Measurements from ENCODE around the gene RPAIN. TPM values are rescaled to one million over a fixed set of nuclear protein-coding genes. Genes with fewer than 3 reads are reported as not detected.

The RPAIN gene
- total and polyA plus RNA-seq, 9 donors, result 26.5 to 46.7 (median 34.1) TPM

DNA sequence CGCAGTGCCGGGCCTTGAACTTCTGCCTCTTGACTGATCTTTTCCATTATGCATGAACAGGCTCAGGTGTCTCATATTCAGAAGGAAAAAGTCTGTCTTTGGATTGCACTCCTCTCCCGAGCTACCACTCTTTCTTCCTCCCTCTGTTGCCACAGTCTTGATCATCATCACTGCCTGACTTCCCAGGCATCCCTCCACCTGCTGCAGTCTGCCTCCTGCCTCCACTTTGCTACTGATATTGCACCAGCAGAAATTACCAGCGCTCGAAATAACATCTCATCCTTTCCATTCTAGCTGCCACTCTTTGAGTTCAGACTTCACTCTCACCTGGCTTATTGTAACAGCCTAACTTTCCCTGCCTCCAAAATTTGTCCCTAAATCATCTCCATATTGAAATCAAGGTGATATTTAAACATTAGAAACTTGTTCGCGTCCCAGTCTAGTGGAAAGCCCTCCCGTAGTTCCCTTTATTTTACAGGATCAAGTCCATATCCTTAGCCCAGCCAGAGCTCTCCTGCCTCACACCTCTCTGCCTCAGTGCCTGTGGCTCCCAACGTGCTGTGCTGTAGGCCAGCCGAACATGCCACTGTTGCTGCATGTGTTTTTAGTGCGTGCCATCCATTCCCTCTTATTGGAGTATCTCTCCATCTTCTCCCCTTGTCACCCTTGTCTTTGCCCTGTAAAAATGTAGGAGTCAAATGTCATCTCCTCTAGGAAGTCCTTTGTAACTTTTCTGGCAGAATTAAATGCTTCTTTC is 40.5 kb upstream of the RPAIN start:
- no peaks in the 10 kb centered on the region for H3K9me3 ChIP-seq
- WGBS, 3 donors, result 83 to 88% (median 87%) methylated on average over 11 of the region's 11 CpGs

DNA sequence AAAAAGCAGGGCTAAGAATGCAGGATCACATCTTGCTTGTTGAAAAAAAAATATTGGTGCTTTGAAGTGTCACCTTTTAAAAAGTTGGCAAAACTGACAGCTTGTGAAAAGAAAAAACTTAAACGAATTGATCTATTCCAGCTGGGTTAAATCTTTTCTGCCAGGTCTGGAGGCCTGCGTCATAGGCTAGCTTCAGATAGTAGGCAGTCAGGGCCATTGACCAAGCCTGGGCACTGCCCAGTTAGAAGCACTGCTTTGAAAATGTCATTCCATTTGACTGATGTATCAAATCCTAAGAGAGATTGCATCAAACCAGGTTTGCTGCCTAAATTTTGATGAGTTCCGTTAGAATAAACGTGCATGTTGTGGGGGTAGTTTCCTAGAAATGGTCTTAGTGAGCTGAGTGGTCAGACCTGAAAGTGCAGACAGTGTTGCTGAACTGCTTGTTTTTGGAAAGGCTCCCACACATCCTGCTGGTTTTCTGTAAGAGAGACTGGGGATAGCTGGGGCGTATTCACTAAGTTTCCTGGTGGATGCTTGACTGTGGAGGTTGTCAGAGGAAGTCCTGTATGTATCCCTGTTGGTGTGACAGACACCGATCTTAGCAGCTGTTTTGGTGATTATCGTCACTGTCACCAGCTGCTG is 39.4 kb upstream of the RPAIN start:
- 55 to 67% (median 64%) methylated on average over 7 of the region's 7 CpGs for WGBS, 3 donors
- no peaks in the 10 kb centered on the region for H3K4me1 ChIP-seq (ENCODE audit: insufficient read depth)
- no peaks in the 10 kb centered on the region for H3K9me3 ChIP-seq
- no peak overlapping the region for H3K4me3 ChIP-seq
- no peaks in the 10 kb centered on the region for H3K27me3 ChIP-seq
- intact Hi-C loops (cut with DNase I), result no loop called here
- no peaks in the 10 kb centered on the region for H3K36me3 ChIP-seq
- TF ChIP-seq POLR2A (IDR thresholded peaks at IDR 0.05), result no peak
- TF ChIP-seq, protein P1, sequence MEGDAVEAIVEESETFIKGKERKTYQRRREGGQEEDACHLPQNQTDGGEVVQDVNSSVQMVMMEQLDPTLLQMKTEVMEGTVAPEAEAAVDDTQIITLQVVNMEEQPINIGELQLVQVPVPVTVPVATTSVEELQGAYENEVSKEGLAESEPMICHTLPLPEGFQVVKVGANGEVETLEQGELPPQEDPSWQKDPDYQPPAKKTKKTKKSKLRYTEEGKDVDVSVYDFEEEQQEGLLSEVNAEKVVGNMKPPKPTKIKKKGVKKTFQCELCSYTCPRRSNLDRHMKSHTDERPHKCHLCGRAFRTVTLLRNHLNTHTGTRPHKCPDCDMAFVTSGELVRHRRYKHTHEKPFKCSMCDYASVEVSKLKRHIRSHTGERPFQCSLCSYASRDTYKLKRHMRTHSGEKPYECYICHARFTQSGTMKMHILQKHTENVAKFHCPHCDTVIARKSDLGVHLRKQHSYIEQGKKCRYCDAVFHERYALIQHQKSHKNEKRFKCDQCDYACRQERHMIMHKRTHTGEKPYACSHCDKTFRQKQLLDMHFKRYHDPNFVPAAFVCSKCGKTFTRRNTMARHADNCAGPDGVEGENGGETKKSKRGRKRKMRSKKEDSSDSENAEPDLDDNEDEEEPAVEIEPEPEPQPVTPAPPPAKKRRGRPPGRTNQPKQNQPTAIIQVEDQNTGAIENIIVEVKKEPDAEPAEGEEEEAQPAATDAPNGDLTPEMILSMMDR (IDR thresholded peaks at IDR 0.05), result no peak
- TF ChIP-seq EP300 (IDR thresholded peaks at IDR 0.05), result no peak
- DNase-seq, result no peak
- no peak overlapping the region for H3K27ac ChIP-seq

More for the DNA sequence above, 40.5 kb upstream of the RPAIN start:
- no peak for TF ChIP-seq EP300 (IDR thresholded peaks at IDR 0.05)
- TF ChIP-seq POLR2A (IDR thresholded peaks at IDR 0.05), result no peak
- TF ChIP-seq, protein P1 (IDR thresholded peaks at IDR 0.05), result no peak
- intact Hi-C loops (cut with DNase I), result no loop called here
- no peak for DNase-seq
- Histone ChIP-seq H3K27me3 (no peaks in the 10 kb centered on the region), H3K27ac (no peak overlapping the region), H3K4me1 (ENCODE audit: insufficient read depth) (no peaks in the 10 kb centered on the region), H3K4me3 (no peak overlapping the region), H3K36me3 (no peaks in the 10 kb centered on the region)

DNA sequence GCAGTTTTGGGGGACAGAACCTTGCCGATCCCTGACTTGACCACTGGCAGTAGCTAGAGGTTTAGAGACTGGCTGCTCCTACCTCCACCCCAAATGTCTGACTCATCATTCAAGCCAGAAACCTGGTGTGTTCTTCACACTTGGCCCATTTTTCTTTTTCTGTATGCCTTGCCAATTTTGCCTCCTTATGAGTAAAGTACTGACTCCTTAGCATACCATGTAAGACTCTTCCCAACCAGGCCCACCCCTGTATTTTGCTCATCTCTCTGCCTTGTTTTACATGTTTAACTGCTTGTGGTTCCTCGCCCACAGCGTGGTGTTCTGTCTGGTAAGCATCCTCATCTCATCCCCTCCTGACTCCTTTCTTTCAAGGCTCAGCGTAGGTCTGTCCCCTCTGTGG is 38.4 kb upstream of the RPAIN start:
- Histone ChIP-seq H3K27ac (no peak overlapping the region), H3K9me3 (no peaks in the 10 kb centered on the region), H3K36me3 (no peaks in the 10 kb centered on the region), H3K27me3 (no peaks in the 10 kb centered on the region), H3K4me3 (no peak overlapping the region), H3K4me1 (ENCODE audit: insufficient read depth) (no peaks in the 10 kb centered on the region)
- 87 to 94% (median 93%) methylated on average over 4 of the region's 4 CpGs for WGBS, 3 donors
- TF ChIP-seq EP300 (IDR thresholded peaks at IDR 0.05) (no peak), POLR2A (IDR thresholded peaks at IDR 0.05) (no peak)
- TF ChIP-seq, protein P1 (IDR thresholded peaks at IDR 0.05), result no peak
- intact Hi-C loops (cut with DNase I), result no loop called here
- DNase-seq, result no peak

DNA sequence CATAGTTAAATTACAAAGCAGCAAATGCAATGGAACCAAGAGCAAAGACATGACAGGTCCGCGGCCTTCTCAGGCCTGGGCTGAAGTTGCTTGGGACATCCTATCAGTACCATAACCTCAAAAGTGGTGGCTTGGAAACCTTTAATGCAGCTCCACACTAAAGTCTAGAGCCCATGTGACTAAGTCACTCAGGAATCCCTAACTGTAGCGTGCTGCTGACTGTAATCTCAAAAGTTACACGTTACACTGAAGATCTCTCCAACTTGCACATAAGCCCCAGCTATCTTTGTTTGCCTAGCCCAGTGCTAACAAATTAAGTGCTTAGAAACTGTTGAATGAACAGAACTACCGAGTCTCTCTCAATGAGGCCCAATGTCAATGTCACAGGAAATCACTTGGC is 28.3 kb upstream of the RPAIN start:
- intact Hi-C loops (cut with DNase I), result no loop called here
- no peak for TF ChIP-seq POLR2A (IDR thresholded peaks at IDR 0.05)
- TF ChIP-seq, protein P1 (IDR thresholded peaks at IDR 0.05), result no peak
- TF ChIP-seq EP300 (IDR thresholded peaks at IDR 0.05), result no peak
- H3K36me3 ChIP-seq, result no peaks in the 10 kb centered on the region
- no peaks in the 10 kb centered on the region for H3K27me3 ChIP-seq
- H3K27ac ChIP-seq, result no peak overlapping the region
- H3K9me3 ChIP-seq, result no peaks in the 10 kb centered on the region
- no peak overlapping the region for H3K4me3 ChIP-seq
- WGBS, 3 donors, result 84 to 94% (median 86%) methylated on average over 5 of the region's 5 CpGs
- H3K4me1 ChIP-seq (ENCODE audit: insufficient read depth), result no peaks in the 10 kb centered on the region
- DNase-seq, result no peak

Measured in ovary (tissue), 9 donors.